ENCODE data around the gene ME3. TPM values are rescaled to one million over a fixed set of nuclear protein-coding genes. Genes with fewer than 3 reads are reported as not detected.

Gene ME3
- total RNA-seq, 1 experiment from 2014 or later: 1.8 TPM

GRCh38 chr11:86699040-86699791 is 26.8 kb upstream of the ME3 start:
- H3K36me3 Mint-ChIP-seq: no peaks in the 10 kb centered on the region
- peaks cover 2% of the 10 kb centered on the region; the same call in 1 of the 2 replicates for H3K27me3 Mint-ChIP-seq (ENCODE audit: low read depth)
- peaks cover 10% of the 10 kb centered on the region for H3K4me1 Mint-ChIP-seq
- ATAC-seq: no peak
- no peak overlapping the region for H3K4me3 Mint-ChIP-seq
- TF ChIP-seq SMAD3 (CRISPR knock-in tag; IDR thresholded peaks at IDR 0.05; ENCODE audit: borderline replicate concordance) (no peak), PRRX2 (CRISPR knock-in tag; IDR thresholded peaks at IDR 0.05) (no peak), ZSCAN18 (CRISPR knock-in tag; IDR thresholded peaks at IDR 0.05) (no peak), ZNF121 (CRISPR knock-in tag; IDR thresholded peaks at IDR 0.05) (no peak), ZNF423 (CRISPR knock-in tag; IDR thresholded peaks at IDR 0.05) (no peak), SP1 (CRISPR knock-in tag; conservative IDR thresholded peaks at IDR 0.05) (no peak), GTF2I (CRISPR knock-in tag; conservative IDR thresholded peaks at IDR 0.05) (no peak), E2F4 (CRISPR knock-in tag; IDR thresholded peaks at IDR 0.05; ENCODE audit: borderline replicate concordance, low read depth) (no peak), PREB (CRISPR knock-in tag; IDR thresholded peaks at IDR 0.05; ENCODE audit: borderline replicate concordance) (no peak), ZNF396 (CRISPR knock-in tag; IDR thresholded peaks at IDR 0.05; ENCODE audit: borderline replicate concordance) (no peak), NR1H2 (CRISPR knock-in tag; IDR thresholded peaks at IDR 0.05) (no peak), NFYB (CRISPR knock-in tag; conservative IDR thresholded peaks at IDR 0.05; ENCODE audit: low read depth) (no peak), TP53 (CRISPR knock-in tag; IDR thresholded peaks at IDR 0.05) (no peak), HMGXB4 (CRISPR knock-in tag; IDR thresholded peaks at IDR 0.05) (no peak)
- TF ChIP-seq, protein P1, sequence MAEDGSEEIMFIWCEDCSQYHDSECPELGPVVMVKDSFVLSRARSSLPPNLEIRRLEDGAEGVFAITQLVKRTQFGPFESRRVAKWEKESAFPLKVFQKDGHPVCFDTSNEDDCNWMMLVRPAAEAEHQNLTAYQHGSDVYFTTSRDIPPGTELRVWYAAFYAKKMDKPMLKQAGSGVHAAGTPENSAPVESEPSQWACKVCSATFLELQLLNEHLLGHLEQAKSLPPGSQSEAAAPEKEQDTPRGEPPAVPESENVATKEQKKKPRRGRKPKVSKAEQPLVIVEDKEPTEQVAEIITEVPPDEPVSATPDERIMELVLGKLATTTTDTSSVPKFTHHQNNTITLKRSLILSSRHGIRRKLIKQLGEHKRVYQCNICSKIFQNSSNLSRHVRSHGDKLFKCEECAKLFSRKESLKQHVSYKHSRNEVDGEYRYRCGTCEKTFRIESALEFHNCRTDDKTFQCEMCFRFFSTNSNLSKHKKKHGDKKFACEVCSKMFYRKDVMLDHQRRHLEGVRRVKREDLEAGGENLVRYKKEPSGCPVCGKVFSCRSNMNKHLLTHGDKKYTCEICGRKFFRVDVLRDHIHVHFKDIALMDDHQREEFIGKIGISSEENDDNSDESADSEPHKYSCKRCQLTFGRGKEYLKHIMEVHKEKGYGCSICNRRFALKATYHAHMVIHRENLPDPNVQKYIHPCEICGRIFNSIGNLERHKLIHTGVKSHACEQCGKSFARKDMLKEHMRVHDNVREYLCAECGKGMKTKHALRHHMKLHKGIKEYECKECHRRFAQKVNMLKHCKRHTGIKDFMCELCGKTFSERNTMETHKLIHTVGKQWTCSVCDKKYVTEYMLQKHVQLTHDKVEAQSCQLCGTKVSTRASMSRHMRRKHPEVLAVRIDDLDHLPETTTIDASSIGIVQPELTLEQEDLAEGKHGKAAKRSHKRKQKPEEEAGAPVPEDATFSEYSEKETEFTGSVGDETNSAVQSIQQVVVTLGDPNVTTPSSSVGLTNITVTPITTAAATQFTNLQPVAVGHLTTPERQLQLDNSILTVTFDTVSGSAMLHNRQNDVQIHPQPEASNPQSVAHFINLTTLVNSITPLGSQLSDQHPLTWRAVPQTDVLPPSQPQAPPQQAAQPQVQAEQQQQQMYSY (CRISPR knock-in tag; IDR thresholded peaks at IDR 0.05): no peak
- TF ChIP-seq, protein P2, sequence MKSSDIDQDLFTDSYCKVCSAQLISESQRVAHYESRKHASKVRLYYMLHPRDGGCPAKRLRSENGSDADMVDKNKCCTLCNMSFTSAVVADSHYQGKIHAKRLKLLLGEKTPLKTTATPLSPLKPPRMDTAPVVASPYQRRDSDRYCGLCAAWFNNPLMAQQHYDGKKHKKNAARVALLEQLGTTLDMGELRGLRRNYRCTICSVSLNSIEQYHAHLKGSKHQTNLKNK (CRISPR knock-in tag; IDR thresholded peaks at IDR 0.05): no peak
- TF ChIP-seq, protein P3, sequence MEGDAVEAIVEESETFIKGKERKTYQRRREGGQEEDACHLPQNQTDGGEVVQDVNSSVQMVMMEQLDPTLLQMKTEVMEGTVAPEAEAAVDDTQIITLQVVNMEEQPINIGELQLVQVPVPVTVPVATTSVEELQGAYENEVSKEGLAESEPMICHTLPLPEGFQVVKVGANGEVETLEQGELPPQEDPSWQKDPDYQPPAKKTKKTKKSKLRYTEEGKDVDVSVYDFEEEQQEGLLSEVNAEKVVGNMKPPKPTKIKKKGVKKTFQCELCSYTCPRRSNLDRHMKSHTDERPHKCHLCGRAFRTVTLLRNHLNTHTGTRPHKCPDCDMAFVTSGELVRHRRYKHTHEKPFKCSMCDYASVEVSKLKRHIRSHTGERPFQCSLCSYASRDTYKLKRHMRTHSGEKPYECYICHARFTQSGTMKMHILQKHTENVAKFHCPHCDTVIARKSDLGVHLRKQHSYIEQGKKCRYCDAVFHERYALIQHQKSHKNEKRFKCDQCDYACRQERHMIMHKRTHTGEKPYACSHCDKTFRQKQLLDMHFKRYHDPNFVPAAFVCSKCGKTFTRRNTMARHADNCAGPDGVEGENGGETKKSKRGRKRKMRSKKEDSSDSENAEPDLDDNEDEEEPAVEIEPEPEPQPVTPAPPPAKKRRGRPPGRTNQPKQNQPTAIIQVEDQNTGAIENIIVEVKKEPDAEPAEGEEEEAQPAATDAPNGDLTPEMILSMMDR (IDR thresholded peaks at IDR 0.05): no peak
- H3K9me3 Mint-ChIP-seq: 0 out of 2 replicates have a peak, but pooled peaks cover 4% of the 10 kb centered on the region
- no peak overlapping the region for H3K27ac Mint-ChIP-seq
- ChIA-PET CTCF (no interaction called here), POLR2A (no interaction called here)
- DNase-seq (ENCODE audit: low spot score): no peak
